ENCODE results near the gene RNF7.

- TF ChIP-seq CTCF (optimal IDR thresholded peaks at IDR 0.05 in 1 of 3, IDR thresholded peaks at IDR 0.05 in 1 of 3, conservative IDR thresholded peaks at IDR 0.05 in 1 of 3; ENCODE audit: extremely low read depth in 1 of 3, insufficient read depth in 2 of 3, low read length in 3 of 3) = peak; percentile 80 to 94 (median 84)
- no peak for TF ChIP-seq EZH2 (IDR thresholded peaks at IDR 0.05; ENCODE audit: low read length)
Measured at GRCh38 chr3:141738022-141738890, at the start of gene RNF7.

All from keratinocyte (primary cell).